ENCODE results near the gene GNB1L. TPM values are rescaled to one million over a fixed set of nuclear protein-coding genes. Genes with fewer than 3 reads are reported as not detected.

The GNB1L gene
- total and polyA plus RNA-seq, 10 of the 15 experiments (the other 5 are each of a cell fraction or from before 2014, with no cell fraction given) = 0.21 to 19.4 (median 6.8) TPM

GRCh38 chr22:19802001-19802893 is 52.4 kb downstream of the GNB1L start (continued):
- TF ChIP-seq IRF5 (IDR thresholded peaks at IDR 0.05; ENCODE audit: borderline replicate concordance) = no peak
- TF ChIP-seq JUND (IDR thresholded peaks at IDR 0.05; ENCODE audit: low read depth, low read length) = no peak
- no peak for TF ChIP-seq DPF2 (IDR thresholded peaks at IDR 0.05)
- TF ChIP-seq ATF3 (IDR thresholded peaks at IDR 0.05; ENCODE audit: borderline replicate concordance, extremely low read depth, low read depth, low read length) = no peak

DNA sequence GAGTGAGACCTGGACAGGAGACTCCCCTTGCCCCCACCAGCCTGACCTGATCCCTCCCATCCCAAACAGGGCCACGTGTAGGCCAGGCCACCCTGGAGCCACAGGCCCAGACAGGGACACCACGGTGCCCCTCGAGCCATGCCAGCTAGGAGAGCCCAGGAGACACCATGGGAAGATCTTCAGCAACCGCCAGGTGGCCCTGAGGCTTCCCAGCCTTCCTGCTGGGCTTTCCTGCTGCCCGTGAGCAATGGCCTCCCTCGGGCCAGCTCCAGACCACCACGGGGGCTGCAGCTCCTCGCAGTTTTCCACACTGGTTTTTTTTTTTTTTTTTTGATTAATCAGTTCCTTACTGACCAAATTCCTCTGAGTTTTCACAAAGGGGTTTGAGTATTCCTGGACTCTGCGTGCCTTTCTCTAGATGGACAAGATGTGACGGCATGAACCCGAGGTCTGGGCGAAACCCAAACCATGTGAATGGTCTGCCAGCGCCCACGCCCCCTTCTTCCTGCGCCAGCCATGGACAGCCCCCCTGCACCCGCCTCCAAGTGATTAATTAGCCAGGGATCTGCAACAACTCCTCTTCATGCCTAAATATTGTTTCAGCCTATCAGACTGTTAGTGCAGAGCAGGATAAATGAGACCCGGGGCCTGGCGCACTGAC is 53.2 kb downstream of the GNB1L start:
- in situ Hi-C loops (cut with MboI) = no loop called here
- 82% methylated on average over 18 of the region's 18 CpGs for WGBS (ENCODE audit: insufficient coverage, insufficient replicate concordance, low lambda C conversion rate, missing lambda C conversion rate)
- no TSS peak for BruUV-seq (replicated peaks)

More for the DNA sequence above, 53.2 kb downstream of the GNB1L start:
- Histone ChIP-seq H2AFZ (ENCODE audit: control insufficient read depth, low read depth, low read length) (no peak overlapping the region), H3K4me1 (ENCODE audit: control insufficient read depth, insufficient read depth, low read length) (no peaks in the 10 kb centered on the region), H3K36me3 (ENCODE audit: control insufficient read depth in 2 of 2, insufficient read depth in 2 of 2, low read length in 1 of 2) (no peaks in the 10 kb centered on the region), H3K27me3 (replicated peaks in 1 of 2; ENCODE audit: control insufficient read depth in 2 of 2, insufficient read depth in 2 of 2, low read length in 1 of 2) (no peaks in the 10 kb centered on the region), H3K79me2 (ENCODE audit: control insufficient read depth, insufficient read depth, low read length) (no peaks in the 10 kb centered on the region), H4K20me1 (ENCODE audit: control insufficient read depth, insufficient read depth) (no peaks in the 10 kb centered on the region), H3K9ac (ENCODE audit: control insufficient read depth, insufficient read depth, low read length) (no peak overlapping the region), H3K9me3 (replicated peaks; ENCODE audit: control insufficient read depth, insufficient read depth, low read length) (no peaks in the 10 kb centered on the region), H3K4me3 (no peak overlapping the region), H3K27ac (ENCODE audit: control insufficient read depth, insufficient read depth) (no peak overlapping the region), H3K4me2 (ENCODE audit: control insufficient read depth, insufficient read depth) (no peak overlapping the region)
- FAIRE-seq = no peak
- intact Hi-C loops (cut with micrococcal nuclease; ENCODE audit: unreplicated experiment) = no loop called here
- DNase-seq (ENCODE audit: low read depth, low spot score) = no peak
- ChIA-PET RAD21 (ENCODE audit: unreplicated experiment) (no interaction called here), CTCF (no interaction called here), POLR2A (no interaction called here), SMC1A (ENCODE audit: uncharacterized antibody, unreplicated experiment) (no interaction called here)
- TF ChIP-seq MTA2 (IDR thresholded peaks at IDR 0.05; ENCODE audit: low read depth) (no peak), MTA3 (IDR thresholded peaks at IDR 0.05; ENCODE audit: borderline replicate concordance, low read length) (no peak), FOXK2 (IDR thresholded peaks at IDR 0.05) (no peak)
- no peak for ATAC-seq

Measured in GM12878 (cell line).